ENCODE measurements around the gene KIF20B. TPM values are rescaled to one million over a fixed set of nuclear protein-coding genes. Genes with fewer than 3 reads are reported as not detected.

The KIF20B gene
- polyA plus RNA-seq, 1 donor (not counting 4 experiments of a cell fraction or from before 2014, with no cell fraction given), result 9.2 TPM

GRCh38 chr10:89685936-89686335 lies 15.5 kb upstream of the KIF20B start:
- no peak for FAIRE-seq

GRCh38 chr10:89690027-89690426 lies 11.4 kb upstream of the KIF20B start:
- Histone ChIP-seq H2AFZ (ENCODE audit: control insufficient read depth, low read length) (no peak overlapping the region), H3K4me1 (ENCODE audit: control insufficient read depth, extremely low read depth, insufficient read depth, low read length) (no peaks in the 10 kb centered on the region), H3K4me3 (ENCODE audit: control insufficient read depth in 2 of 3, extremely low read depth in 1 of 3, insufficient read depth in 2 of 3, low read depth in 1 of 3, low read length in 3 of 3) (no peak overlapping the region), H3K36me3 (ENCODE audit: control insufficient read depth in 2 of 2, extremely low read depth in 1 of 2, insufficient read depth in 2 of 2, low read length in 2 of 2) (no peaks in the 10 kb centered on the region), H3K9me1 (ENCODE audit: control insufficient read depth, extremely low read depth, insufficient read depth, low read length) (no peaks in the 10 kb centered on the region), H3K4me2 (ENCODE audit: control insufficient read depth, extremely low read depth, insufficient read depth, low read depth, low read length) (no peak overlapping the region), H4K20me1 (ENCODE audit: control insufficient read depth, extremely low read depth, insufficient read depth, low read length) (no peaks in the 10 kb centered on the region), H3K9ac (ENCODE audit: control insufficient read depth, extremely low read depth, insufficient read depth, low read length) (no peak overlapping the region), H3K27ac (ENCODE audit: control insufficient read depth, insufficient read depth, low read length) (no peak overlapping the region), H3K9me3 (ENCODE audit: control insufficient read depth, low read depth, low read length) (no peaks in the 10 kb centered on the region), H3K27me3 (ENCODE audit: control insufficient read depth, extremely low read depth, insufficient read depth, low read length) (no peaks in the 10 kb centered on the region), H3K79me2 (ENCODE audit: control insufficient read depth, insufficient read depth, low read length) (no peaks in the 10 kb centered on the region)
- TF ChIP-seq CTCF (optimal IDR thresholded peaks at IDR 0.05 in 1 of 3, IDR thresholded peaks at IDR 0.05 in 1 of 3, conservative IDR thresholded peaks at IDR 0.05 in 1 of 3; ENCODE audit: extremely low read depth in 1 of 3, insufficient read depth in 2 of 3, low read length in 3 of 3) (no peak), EZH2 (IDR thresholded peaks at IDR 0.05; ENCODE audit: low read length) (no peak)
- dilution Hi-C loops (cut with MboI; ENCODE audit: extremely low pct_ligation_motif_present, low sequenced_read_pairs), result no loop called here
- DNase-seq (ENCODE audit: low read depth, low spot score), result no peak
- FAIRE-seq, result no peak

More at GRCh38 chr10:89685936-89686335, 15.5 kb upstream of the KIF20B start:
- no peaks in the 10 kb centered on the region for H3K9me3 ChIP-seq (ENCODE audit: control insufficient read depth, low read depth, low read length)
- peaks cover 6% of the 10 kb centered on the region for H3K4me1 ChIP-seq (ENCODE audit: control insufficient read depth, extremely low read depth, insufficient read depth, low read length)
- no peak for DNase-seq (ENCODE audit: low read depth, low spot score)
- H3K79me2 ChIP-seq (ENCODE audit: control insufficient read depth, insufficient read depth, low read length), result no peaks in the 10 kb centered on the region
- TF ChIP-seq CTCF (optimal IDR thresholded peaks at IDR 0.05 in 1 of 3, IDR thresholded peaks at IDR 0.05 in 1 of 3, conservative IDR thresholded peaks at IDR 0.05 in 1 of 3; ENCODE audit: extremely low read depth in 1 of 3, insufficient read depth in 2 of 3, low read length in 3 of 3) (no peak), EZH2 (IDR thresholded peaks at IDR 0.05; ENCODE audit: low read length) (no peak)
- H3K9ac ChIP-seq (ENCODE audit: control insufficient read depth, extremely low read depth, insufficient read depth, low read length), result no peak overlapping the region
- no peaks in the 10 kb centered on the region for H3K27me3 ChIP-seq (ENCODE audit: control insufficient read depth, extremely low read depth, insufficient read depth, low read length)
- no peak overlapping the region for H3K27ac ChIP-seq (ENCODE audit: control insufficient read depth, insufficient read depth, low read length)
- dilution Hi-C loops (cut with MboI; ENCODE audit: extremely low pct_ligation_motif_present, low sequenced_read_pairs), result no loop called here
- no peaks in the 10 kb centered on the region for H3K36me3 ChIP-seq (ENCODE audit: control insufficient read depth in 2 of 2, extremely low read depth in 1 of 2, insufficient read depth in 2 of 2, low read length in 2 of 2)
- H3K9me1 ChIP-seq (ENCODE audit: control insufficient read depth, extremely low read depth, insufficient read depth, low read length), result no peaks in the 10 kb centered on the region
- no peaks in the 10 kb centered on the region for H4K20me1 ChIP-seq (ENCODE audit: control insufficient read depth, extremely low read depth, insufficient read depth, low read length)
- no peak overlapping the region for H3K4me3 ChIP-seq (ENCODE audit: control insufficient read depth in 2 of 3, extremely low read depth in 1 of 3, insufficient read depth in 2 of 3, low read depth in 1 of 3, low read length in 3 of 3)
- H2AFZ ChIP-seq (ENCODE audit: control insufficient read depth, low read length), result no peak overlapping the region
- H3K4me2 ChIP-seq (ENCODE audit: control insufficient read depth, extremely low read depth, insufficient read depth, low read depth, low read length), result no peak overlapping the region

All from keratinocyte (primary cell).